ENCODE data around the gene CCDC6.

DNA sequence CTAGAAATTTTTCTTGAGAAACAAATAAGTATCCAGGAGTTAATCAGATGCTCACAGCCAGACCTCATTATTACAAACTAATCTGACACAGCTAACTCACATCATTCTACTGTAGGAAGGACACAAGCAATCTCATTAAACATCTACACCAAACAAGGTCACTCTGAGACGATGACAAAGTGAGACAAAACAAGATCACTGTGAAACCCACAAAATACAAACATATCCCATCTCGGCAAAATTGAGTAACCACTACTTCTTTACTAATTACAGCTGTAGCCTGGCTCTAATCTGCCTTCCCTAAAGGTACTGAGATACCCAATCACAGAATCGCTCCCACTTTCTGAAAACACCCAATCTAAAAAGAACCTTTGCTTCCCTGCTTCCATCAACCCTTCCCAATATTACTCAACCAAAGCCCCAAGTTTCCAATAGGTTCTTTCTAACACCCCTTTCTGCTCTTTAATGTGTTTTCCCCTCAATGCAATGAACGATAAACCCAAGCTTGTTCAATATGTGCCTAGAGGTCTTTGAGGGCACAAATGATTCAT, 26.9 kb downstream of the CCDC6 start:
- TF ChIP-seq EZH2 (IDR thresholded peaks at IDR 0.05; ENCODE audit: insufficient read depth, poor library complexity, severe bottlenecking) (no peak), EZH2phosphoT487 (IDR thresholded peaks at IDR 0.05; ENCODE audit: insufficient read depth, low read depth) (no peak)

Measured in GM23248 (cell line).